Measurements from ENCODE around the gene CTSA. TPM values are rescaled to one million over a fixed set of nuclear protein-coding genes. Genes with fewer than 3 reads are reported as not detected.

CTSA gene
- total and polyA plus RNA-seq, 4 donors, result 29.4 to 102 (median 67.0) TPM

GRCh38 chr20:45911486-45912343 is 20.6 kb downstream of the CTSA start, which contains the start of gene PLTP:
Gene PLTP (minus strand): TSS chr20:45912155. CDS start chr20:45911452, 703 bp downstream.
- under 1% methylated on average over 43 of the region's 58 CpGs for WGBS (ENCODE audit: insufficient coverage)
- Histone ChIP-seq H3K4me3 (ENCODE audit: low read depth, low read length) (peak within 1 kb of the TSS; percentile 76), H3K27me3 (ENCODE audit: control insufficient read depth, insufficient read depth, low read length) (no peaks in the 10 kb centered on the region), H3K9me3 (ENCODE audit: control insufficient read depth, insufficient read depth, low read length) (no peaks in the 10 kb centered on the region), H3K4me1 (ENCODE audit: control insufficient read depth, insufficient read depth, low read length) (peaks cover 37% of the 10 kb centered on the region), H3K36me3 (ENCODE audit: control insufficient read depth, insufficient read depth, low read length) (peaks cover 24% of the 10 kb centered on the region), H3K27ac (ENCODE audit: low read depth, low read length) (peak within 1 kb of the TSS; percentile 94)
- DNase-seq (ENCODE audit: low read depth in 4 of 6, low spot score in 6 of 6), result peak; percentile 61 to 93 (median 80)

- DNase-seq (ENCODE audit: low read depth in 4 of 6, low spot score in 6 of 6), result no peak
- H3K4me1 ChIP-seq (ENCODE audit: control insufficient read depth, insufficient read depth, low read length), result peaks cover 37% of the 10 kb centered on the region
- no peaks in the 10 kb centered on the region for H3K27me3 ChIP-seq (ENCODE audit: control insufficient read depth, insufficient read depth, low read length)
- H3K4me3 ChIP-seq (ENCODE audit: low read depth, low read length), result peak overlapping the region; percentile 76
- no peaks in the 10 kb centered on the region for H3K9me3 ChIP-seq (ENCODE audit: control insufficient read depth, insufficient read depth, low read length)
- peak overlapping the region; percentile 94 for H3K27ac ChIP-seq (ENCODE audit: low read depth, low read length)
- WGBS (ENCODE audit: insufficient coverage), result 11% methylated on average over 4 of the region's 4 CpGs
- peaks cover 20% of the 10 kb centered on the region for H3K36me3 ChIP-seq (ENCODE audit: control insufficient read depth, insufficient read depth, low read length)
Observed at GRCh38 chr20:45912344-45912682, 21.2 kb downstream of the CTSA start.

- H3K36me3 ChIP-seq (ENCODE audit: control insufficient read depth, insufficient read depth, low read length), result peaks cover 12% of the 10 kb centered on the region
- H3K4me3 ChIP-seq (ENCODE audit: low read depth, low read length), result no peak overlapping the region
- H3K9me3 ChIP-seq (ENCODE audit: control insufficient read depth, insufficient read depth, low read length), result no peaks in the 10 kb centered on the region
- DNase-seq (ENCODE audit: low read depth in 4 of 6, low spot score in 6 of 6), result no peak
- H3K27me3 ChIP-seq (ENCODE audit: control insufficient read depth, insufficient read depth, low read length), result no peaks in the 10 kb centered on the region
- peaks cover 37% of the 10 kb centered on the region for H3K4me1 ChIP-seq (ENCODE audit: control insufficient read depth, insufficient read depth, low read length)
- no peak overlapping the region for H3K27ac ChIP-seq (ENCODE audit: low read depth, low read length)
- WGBS (ENCODE audit: insufficient coverage), result 100% methylated on average over 1 of the region's 5 CpGs
Observed at GRCh38 chr20:45913116-45913515, 22.0 kb downstream of the CTSA start.

- DNase-seq (ENCODE audit: low read depth in 4 of 6, low spot score in 6 of 6), result peak in 2 of 6 donors; percentile 3 to 41
- Histone ChIP-seq H3K4me1 (ENCODE audit: control insufficient read depth, insufficient read depth, low read length) (peaks cover 10% of the 10 kb centered on the region), H3K4me3 (ENCODE audit: low read depth, low read length) (no peak overlapping the region), H3K9me3 (ENCODE audit: control insufficient read depth, insufficient read depth, low read length) (no peaks in the 10 kb centered on the region), H3K27me3 (ENCODE audit: control insufficient read depth, insufficient read depth, low read length) (no peaks in the 10 kb centered on the region), H3K36me3 (ENCODE audit: control insufficient read depth, insufficient read depth, low read length) (no peaks in the 10 kb centered on the region), H3K27ac (ENCODE audit: low read depth, low read length) (peak overlapping the region; percentile 74)
- 67% methylated on average over 2 of the region's 5 CpGs for WGBS (ENCODE audit: insufficient coverage)
Observed at GRCh38 chr20:45917790-45918141, 26.6 kb downstream of the CTSA start.

GRCh38 chr20:45918182-45918737 is 27.1 kb downstream of the CTSA start:
- H3K9me3 ChIP-seq (ENCODE audit: control insufficient read depth, insufficient read depth, low read length), result no peaks in the 10 kb centered on the region
- H3K27ac ChIP-seq (ENCODE audit: low read depth, low read length), result peak overlapping the region; percentile 74
- no peak for DNase-seq (ENCODE audit: low read depth in 4 of 6, low spot score in 6 of 6)
- 61% methylated on average over 4 of the region's 5 CpGs for whole genome bisulfite sequencing (ENCODE audit: insufficient coverage)
- H3K4me3 ChIP-seq (ENCODE audit: low read depth, low read length), result no peak overlapping the region
- no peaks in the 10 kb centered on the region for H3K27me3 ChIP-seq (ENCODE audit: control insufficient read depth, insufficient read depth, low read length)
- H3K36me3 ChIP-seq (ENCODE audit: control insufficient read depth, insufficient read depth, low read length), result no peaks in the 10 kb centered on the region
- H3K4me1 ChIP-seq (ENCODE audit: control insufficient read depth, insufficient read depth, low read length), result peaks cover 8% of the 10 kb centered on the region

GRCh38 chr20:45918779-45919537 is 27.8 kb downstream of the CTSA start:
- Histone ChIP-seq H3K36me3 (ENCODE audit: control insufficient read depth, insufficient read depth, low read length) (no peaks in the 10 kb centered on the region), H3K9me3 (ENCODE audit: control insufficient read depth, insufficient read depth, low read length) (no peaks in the 10 kb centered on the region)
- WGBS (ENCODE audit: insufficient coverage), result 94% methylated on average over 9 of the region's 12 CpGs

GRCh38 chr20:45919542-45920399 is 28.6 kb downstream of the CTSA start:
- DNase-seq (ENCODE audit: low read depth in 4 of 6, low spot score in 6 of 6), result peak in 2 of 6 donors; percentile 2 to 81
- H3K36me3 ChIP-seq (ENCODE audit: control insufficient read depth, insufficient read depth, low read length), result no peaks in the 10 kb centered on the region
- no peaks in the 10 kb centered on the region for H3K9me3 ChIP-seq (ENCODE audit: control insufficient read depth, insufficient read depth, low read length)
- 34% methylated on average over 6 of the region's 11 CpGs for WGBS (ENCODE audit: insufficient coverage)
- H3K27me3 ChIP-seq (ENCODE audit: control insufficient read depth, insufficient read depth, low read length), result no peaks in the 10 kb centered on the region
- no peak overlapping the region for H3K4me3 ChIP-seq (ENCODE audit: low read depth, low read length)
- peaks cover 8% of the 10 kb centered on the region for H3K4me1 ChIP-seq (ENCODE audit: control insufficient read depth, insufficient read depth, low read length)
- H3K27ac ChIP-seq (ENCODE audit: low read depth, low read length), result peak overlapping the region; percentile 78

More at GRCh38 chr20:45918779-45919537, 27.8 kb downstream of the CTSA start:
- H3K27me3 ChIP-seq (ENCODE audit: control insufficient read depth, insufficient read depth, low read length), result no peaks in the 10 kb centered on the region
- DNase-seq (ENCODE audit: low read depth in 4 of 6, low spot score in 6 of 6), result no peak
- peak overlapping the region; percentile 74 for H3K27ac ChIP-seq (ENCODE audit: low read depth, low read length)
- peaks cover 8% of the 10 kb centered on the region for H3K4me1 ChIP-seq (ENCODE audit: control insufficient read depth, insufficient read depth, low read length)
- no peak overlapping the region for H3K4me3 ChIP-seq (ENCODE audit: low read depth, low read length)

- no peaks in the 10 kb centered on the region for H3K9me3 ChIP-seq (ENCODE audit: control insufficient read depth, insufficient read depth, low read length)
- peaks cover 8% of the 10 kb centered on the region for H3K4me1 ChIP-seq (ENCODE audit: control insufficient read depth, insufficient read depth, low read length)
- H3K4me3 ChIP-seq (ENCODE audit: low read depth, low read length), result no peak overlapping the region
- peak overlapping the region; percentile 78 for H3K27ac ChIP-seq (ENCODE audit: low read depth, low read length)
- no peak for DNase-seq (ENCODE audit: low read depth in 4 of 6, low spot score in 6 of 6)
- H3K36me3 ChIP-seq (ENCODE audit: control insufficient read depth, insufficient read depth, low read length), result no peaks in the 10 kb centered on the region
- WGBS (ENCODE audit: insufficient coverage), result 75% methylated on average over 5 of the region's 9 CpGs
- no peaks in the 10 kb centered on the region for H3K27me3 ChIP-seq (ENCODE audit: control insufficient read depth, insufficient read depth, low read length)
Observed at GRCh38 chr20:45920462-45921336, 29.6 kb downstream of the CTSA start.

All from spinal cord (tissue), 10 donors.